Hepatocyte (in vitro differentiated cells): ENCODE results near the gene ACACA.

Experiments
- EZH2 ChIP-seq: fragments of 200-600 bp; sonication (generic); IDR thresholded peaks from 2 replicates; pipeline ENCODE4 v1.6.1; 2016; ENCODE audit warnings: antibody characterized with exemption, mild to moderate bottlenecking, borderline replicate concordance
- EZH2phosphoT487 ChIP-seq: fragments of 200-600 bp; sonication (generic); IDR thresholded peaks from one replicate; pipeline ENCODE4 v1.6.1; 2018; ENCODE audit warnings: antibody characterized with exemption, mild to moderate bottlenecking, low read depth, moderate library complexity; ENCODE audit not compliant: unreplicated experiment, severe bottlenecking
- TF ChIP-seq, protein P1 (sequence below): fragments of 200-600 bp; sonication (generic); IDR thresholded peaks from 2 replicates; pipeline ENCODE4 v1.5.1; 2016; ENCODE audit warnings: antibody characterized with exemption, mild to moderate bottlenecking; ENCODE audit not compliant: poor library complexity

DNA sequence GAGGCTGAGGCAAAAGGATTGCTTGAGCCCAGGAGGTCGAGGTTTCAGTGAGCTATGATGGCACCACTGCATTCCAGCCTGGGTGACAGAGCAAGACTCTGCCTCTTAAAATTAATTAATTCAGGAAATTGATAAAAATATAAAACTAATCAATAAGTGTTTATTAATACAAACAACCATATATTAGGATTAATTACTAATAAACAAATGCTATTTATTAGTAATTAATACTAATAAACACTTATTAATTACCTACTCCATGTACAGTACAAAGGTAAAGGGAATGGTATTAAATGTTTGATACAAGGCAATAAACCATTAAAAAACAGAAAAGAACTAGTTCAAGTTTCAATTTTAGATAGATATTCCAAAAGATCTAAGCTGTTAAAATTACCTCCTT, 150.0 kb downstream of the ACACA start:
- TF ChIP-seq, protein P1, sequence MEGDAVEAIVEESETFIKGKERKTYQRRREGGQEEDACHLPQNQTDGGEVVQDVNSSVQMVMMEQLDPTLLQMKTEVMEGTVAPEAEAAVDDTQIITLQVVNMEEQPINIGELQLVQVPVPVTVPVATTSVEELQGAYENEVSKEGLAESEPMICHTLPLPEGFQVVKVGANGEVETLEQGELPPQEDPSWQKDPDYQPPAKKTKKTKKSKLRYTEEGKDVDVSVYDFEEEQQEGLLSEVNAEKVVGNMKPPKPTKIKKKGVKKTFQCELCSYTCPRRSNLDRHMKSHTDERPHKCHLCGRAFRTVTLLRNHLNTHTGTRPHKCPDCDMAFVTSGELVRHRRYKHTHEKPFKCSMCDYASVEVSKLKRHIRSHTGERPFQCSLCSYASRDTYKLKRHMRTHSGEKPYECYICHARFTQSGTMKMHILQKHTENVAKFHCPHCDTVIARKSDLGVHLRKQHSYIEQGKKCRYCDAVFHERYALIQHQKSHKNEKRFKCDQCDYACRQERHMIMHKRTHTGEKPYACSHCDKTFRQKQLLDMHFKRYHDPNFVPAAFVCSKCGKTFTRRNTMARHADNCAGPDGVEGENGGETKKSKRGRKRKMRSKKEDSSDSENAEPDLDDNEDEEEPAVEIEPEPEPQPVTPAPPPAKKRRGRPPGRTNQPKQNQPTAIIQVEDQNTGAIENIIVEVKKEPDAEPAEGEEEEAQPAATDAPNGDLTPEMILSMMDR = no peak
- no peak for TF ChIP-seq EZH2
- no peak for TF ChIP-seq EZH2phosphoT487
